HG03175 (cell line): ENCODE measurements around the gene UGT2A2.
"Not testable (repeated sequence)": the region's sequence is repeated elsewhere in the genome, so short reads cannot be mapped to it uniquely, and the experiment has no call there.

Experiments used
- ATAC-seq: cut with Tn5 transposase; IDR thresholded peaks from one replicate; pipeline ENCODE4 v1.9.1; 2021; ENCODE audit warnings: mild to moderate bottlenecking, moderate library complexity; ENCODE audit not compliant: unreplicated experiment

UGT2A2 gene

DNA sequence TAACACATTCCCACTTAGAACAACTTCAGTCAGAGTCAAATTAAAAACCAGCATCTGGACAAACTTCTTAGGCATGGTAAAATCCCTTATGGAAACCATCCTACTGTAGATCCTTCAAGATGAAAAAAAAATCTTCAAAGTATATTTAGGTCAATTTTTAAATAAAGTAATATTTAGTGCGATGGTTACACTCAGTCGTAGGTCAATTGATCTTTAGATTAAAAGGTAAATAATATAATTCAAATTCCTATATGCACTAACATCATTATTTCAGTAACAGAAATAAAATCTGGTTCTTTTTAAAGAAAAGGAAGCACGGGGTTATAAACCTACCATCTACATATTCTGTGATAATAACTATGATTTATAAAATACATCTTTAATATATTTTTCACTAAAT lies at the start of gene UGT2A2:
Gene UGT2A2 (minus strand): TSS at position 101 of the 400 bp plus-strand sequence. CDS start 2 bp downstream, at position 99.
- ATAC-seq, result no peak

DNA sequence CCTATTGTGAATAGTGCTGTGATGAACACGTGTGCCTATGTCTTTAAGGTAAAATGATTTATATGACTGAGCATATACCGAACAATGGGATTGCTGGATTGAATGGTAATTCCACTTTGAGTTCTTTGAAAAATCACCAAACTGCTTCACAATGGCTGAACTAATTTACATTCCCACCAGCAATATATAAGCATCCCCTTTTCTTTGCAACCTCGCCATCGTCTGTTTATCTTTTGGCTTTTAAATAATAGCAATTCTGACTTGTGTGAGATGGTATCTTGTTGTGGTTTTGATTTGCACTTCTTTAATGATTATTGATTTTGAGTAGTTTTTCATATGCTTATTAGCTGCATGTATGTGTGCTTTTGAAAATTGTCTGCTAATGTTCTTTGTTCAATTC lies 45.4 kb upstream of the UGT2A2 start:
- no peak for ATAC-seq

DNA sequence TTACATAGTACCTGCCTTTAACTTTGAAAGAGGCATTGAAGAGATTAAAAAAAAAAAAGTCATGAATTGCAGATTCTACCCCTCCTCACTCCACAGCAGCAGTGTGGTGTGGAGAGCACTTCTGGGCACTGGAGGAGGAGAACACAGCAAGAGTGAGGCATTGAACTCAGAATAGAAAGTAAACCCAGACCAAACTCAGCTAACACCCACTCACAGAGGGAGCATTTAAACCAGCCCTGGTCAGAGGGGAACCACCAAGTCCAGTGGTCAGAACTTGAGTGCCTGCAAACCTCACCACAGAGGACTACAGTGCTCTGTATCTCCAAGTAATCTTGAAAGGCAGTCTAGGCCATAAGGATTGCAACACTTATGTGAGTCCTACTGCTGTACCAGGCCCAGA lies 29.2 kb upstream of the UGT2A2 start:
- no peak for ATAC-seq

DNA sequence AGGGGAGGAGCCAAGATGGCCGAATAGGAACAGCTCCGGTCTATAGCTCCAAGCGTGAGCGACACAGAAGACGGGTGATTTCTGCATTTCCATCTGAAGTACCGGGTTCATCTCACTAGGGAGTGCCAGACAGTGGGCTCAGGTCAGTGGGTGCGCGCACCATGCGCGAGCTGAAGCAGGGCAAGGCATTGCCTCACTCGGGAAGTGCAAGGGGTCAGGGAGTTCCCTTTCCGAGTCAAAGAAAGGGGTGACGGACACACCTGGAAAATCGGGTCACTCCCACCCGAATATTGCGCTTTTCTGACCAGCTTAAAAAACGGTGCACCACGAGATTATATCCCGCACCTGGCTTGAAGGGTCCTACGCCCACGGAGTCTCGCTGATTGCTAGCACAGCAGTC lies 24.6 kb upstream of the UGT2A2 start:
- not testable (repeated sequence) for ATAC-seq

DNA sequence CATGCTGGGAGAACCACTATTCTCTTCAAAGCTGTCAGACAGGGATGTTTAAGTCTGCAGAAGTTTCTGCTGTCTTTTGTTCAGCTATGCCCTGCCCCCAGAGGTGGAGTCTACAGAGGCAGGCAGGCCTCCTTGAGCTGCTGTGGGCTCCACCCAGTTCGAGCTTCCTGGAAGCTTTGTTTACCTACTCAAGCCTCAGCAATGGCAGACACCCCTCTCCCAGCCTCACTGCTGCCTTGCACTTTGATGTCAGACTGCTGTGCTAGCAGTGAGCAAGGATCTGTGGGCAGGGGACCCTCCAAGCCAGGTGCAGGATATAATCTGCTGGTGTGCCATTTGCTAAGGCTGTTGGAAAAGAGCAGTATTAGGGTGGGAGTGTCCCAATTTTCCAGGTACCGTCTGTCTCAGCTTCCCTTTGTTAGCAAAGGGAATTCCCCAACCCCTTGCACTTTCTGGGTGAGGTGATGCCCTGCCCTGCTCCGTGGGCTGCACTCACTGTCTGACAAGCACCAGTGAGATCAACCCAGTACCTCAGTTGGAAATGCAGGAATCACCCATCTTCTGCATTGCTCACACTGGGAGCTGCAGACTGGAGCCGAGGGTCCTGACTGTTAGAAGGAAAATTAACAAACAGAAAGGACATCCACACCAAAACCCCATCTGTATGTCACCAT lies 21.8 kb upstream of the UGT2A2 start:
- not testable (repeated sequence) for ATAC-seq

DNA sequence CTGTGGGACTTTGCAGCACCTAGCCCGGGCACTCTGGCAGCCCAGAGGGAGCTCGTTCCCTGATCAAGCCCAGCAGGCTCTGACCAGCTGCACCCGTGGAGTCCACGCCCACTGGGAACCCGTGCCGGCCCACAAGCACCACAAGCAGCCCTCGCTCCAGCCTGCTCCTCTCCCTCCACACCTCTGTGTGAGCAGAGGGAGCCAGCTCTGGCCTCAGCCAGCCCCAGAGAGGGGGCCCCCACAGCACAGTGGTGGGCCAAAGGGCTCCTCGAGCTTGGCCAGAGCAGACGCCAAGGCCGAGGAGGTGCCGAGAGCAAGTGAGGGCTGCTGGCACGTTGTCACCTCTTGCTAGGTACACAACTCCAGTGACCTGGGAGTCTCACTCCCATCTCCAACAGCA lies 18.7 kb upstream of the UGT2A2 start:
- ATAC-seq, result no peak

DNA sequence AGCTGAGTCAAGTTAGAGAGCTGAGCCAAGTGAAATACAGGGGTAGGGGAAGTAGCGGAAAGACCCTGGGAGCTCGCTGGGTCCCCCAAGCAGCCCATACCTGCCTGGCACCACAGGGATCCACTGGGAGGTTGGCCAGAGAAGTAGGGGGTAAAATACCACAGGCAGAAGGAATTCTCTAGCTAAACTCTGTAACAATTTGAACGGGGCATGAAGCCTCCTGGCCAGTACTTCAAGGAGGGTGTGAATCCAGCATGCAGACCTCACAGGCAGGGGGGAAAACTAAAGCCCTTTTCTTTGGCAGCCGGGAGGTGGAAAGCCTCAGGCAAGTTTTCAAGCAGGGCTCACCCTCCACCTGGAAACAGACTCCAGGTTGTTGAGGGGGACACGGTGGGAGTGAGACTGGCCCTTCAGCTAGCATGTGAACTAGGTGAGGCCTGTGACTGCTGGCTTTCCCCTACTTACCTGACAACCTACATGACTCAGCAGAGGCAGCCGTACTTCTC lies 17.3 kb upstream of the UGT2A2 start:
- no peak for ATAC-seq

DNA sequence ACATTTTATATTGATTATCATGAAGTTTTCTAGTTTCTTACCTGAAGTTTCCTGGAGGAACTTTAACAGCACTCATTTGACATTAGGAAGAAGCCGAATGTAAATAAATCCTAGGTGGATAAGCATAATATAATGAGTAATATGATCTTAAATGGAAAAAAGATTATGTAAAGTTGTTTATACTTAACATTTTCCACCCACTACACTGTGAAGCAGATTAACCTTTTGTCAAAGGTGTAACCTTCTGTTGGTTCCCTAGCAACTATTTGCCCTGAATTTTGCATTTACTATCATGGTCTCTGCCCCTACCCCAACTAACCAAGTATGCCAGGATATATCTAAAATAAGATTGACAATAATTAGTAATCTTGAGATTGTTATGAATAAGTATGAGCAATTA lies 13.7 kb upstream of the UGT2A2 start, which contains the start of gene UGT2A1:
Gene UGT2A1 (minus strand): TSS at position 101 of the 400 bp plus-strand sequence. CDS start 5,603 bp downstream, outside the sequence.
- ATAC-seq, result no peak

DNA sequence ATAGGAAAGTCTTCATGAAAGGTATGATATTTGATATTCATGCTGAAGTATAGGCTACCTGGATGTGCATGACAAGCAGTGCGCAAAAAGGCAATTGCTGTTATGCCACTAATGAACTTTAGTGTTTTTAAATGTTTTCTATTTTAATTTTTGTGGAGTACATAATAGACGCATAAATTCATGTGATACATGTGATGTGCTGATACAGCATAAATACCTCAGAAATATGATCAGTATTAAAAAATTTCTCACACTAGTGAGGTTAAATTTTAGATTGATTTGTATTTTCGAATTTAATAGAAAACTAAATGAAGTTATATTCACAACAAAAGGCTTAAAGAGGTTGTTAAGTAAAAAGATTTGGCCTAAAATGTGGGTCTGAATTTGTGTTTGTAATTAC lies 11.4 kb upstream of the UGT2A2 start:
- ATAC-seq, result no peak

DNA sequence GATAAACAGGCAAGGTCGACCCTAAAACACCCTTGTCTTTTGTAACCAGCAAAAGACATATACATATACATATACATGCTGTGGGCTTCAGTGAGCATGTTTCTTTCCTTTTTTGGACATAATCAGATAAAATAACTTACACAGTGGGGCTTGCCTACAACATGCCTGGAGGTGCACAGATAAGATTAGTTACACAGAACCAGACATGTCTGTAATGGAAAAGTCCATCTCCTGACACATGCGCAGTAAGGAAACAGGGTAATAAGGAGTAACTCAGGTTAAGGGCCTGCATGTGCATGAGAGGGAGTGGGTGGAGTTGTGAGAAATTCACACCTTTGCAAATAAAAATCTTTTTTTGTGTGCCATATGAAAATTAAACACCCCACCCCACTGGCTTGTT lies 10.2 kb upstream of the UGT2A2 start:
- ATAC-seq, result no peak

DNA sequence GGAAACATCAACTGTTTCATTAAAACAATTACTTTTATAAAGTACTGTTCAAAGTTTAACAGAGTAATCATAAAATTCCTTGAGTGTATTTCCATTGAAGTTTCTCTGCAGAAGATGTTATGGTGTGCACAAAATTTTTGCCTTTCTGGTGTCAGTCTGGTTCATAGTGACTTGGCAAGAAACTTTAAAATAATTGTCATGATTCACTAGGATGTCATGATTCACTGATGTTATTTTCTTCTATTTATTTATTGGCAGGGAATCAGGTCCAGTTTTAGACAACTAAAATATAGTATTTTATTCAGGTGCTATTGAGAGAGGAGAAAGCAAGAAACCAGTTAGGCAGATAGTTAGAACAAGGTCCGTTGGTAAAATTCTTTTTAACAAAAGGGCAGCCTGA lies 9.8 kb upstream of the UGT2A2 start:
- no peak for ATAC-seq

DNA sequence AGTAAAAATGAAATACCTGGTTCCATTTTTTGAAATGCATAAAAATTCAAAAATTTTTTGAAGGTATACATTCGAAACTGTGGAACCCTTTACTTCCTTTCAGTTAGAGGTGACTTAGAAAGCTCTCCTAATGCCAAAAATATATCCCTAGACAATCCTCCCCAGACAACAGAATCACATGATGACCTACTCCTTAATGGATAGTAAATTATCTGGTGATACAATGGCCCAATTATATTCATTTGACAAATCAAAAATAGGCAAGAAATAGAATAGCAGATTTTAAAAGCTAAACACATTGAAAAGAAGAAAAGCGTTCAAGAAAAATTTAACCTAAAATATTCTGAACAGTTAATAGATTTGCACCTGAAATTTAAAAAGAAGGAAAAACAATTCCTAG lies 3.5 kb upstream of the UGT2A2 start:
- no peak for ATAC-seq

DNA sequence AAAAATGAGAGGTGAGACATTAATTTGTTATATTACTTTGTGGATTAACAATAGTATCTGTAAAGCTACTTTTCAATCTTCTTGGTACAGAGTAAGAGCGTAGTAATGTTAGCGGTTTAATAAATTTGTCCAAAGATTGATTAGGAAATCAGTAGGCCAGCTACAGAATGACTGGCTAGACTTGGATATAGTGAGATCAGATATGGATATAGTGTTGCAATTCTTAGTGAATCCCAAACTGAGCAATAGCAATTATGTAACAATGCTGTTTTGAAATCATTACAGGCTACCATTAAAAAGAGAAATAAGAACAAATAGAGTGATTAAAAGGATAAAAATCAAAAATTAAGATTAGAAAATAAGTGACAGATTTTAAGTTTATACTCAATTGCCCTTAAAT lies 847 bp upstream of the UGT2A2 start:
- no peak for ATAC-seq

DNA sequence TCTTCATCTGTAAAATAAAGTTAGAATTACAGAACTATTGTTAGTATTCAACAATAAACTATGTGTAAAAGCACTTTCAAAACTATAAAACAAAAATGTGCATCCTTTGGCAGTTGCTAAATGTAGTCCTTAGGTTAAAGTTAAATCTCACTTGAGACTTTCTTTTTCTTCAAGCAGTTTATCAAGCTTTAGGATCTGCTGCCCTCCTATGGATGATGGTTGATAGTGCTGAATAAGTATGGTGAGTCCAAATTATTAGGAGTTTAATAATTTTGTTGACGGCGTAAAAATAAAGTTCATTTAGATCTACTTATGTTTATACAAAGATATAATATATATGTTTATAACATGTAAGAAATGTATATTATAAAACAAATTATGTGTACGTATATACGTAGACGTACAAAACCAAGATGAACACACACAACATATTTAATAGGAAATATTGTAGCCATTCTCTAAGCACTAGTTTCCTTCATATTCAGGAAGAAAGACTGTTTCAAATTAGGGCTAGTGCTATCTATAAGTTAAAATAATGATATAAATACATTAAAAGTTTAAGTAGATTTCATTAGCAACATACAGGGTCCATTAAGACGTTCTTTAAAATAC lies 22.3 kb downstream of the UGT2A2 start:
- no peak for ATAC-seq

DNA sequence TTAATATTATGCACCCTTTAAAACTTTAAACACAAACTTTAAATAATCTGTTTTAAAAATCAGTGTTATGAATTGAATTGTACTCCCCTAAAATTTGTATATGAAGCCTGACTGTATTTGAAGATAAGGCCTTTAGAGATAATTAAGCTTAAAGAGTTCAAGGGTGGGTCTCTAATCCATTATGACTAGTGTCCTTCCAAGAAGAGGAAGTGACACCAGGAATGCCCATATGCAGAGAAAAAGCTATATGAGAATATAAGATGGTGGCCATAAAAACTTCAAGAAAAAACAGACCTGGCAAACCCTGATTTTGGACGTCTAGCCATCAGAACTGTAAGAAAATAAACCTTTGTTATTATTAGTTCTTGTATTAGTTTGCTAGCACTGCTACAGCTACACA lies 29.0 kb downstream of the UGT2A2 start:
- no peak for ATAC-seq

DNA sequence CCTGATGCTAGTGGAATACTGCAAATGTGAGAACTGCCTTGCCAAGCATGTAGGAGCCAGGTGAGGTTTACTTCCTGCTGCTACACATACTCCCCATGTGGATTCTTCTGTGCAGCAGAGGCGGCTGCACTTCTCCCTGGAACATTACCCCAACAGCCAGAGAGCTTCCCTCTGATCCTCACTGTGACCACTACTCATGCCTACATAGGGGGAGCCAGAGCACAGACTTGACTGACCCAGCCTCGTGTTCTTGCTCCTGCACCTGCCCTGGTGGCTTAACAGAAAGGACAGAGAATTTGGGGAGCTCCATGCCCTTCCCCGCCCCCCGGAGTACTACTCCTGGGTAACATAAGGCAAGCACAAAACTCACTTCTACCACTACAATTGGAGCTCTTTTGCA lies 38.4 kb downstream of the UGT2A2 start:
- ATAC-seq, result no peak

DNA sequence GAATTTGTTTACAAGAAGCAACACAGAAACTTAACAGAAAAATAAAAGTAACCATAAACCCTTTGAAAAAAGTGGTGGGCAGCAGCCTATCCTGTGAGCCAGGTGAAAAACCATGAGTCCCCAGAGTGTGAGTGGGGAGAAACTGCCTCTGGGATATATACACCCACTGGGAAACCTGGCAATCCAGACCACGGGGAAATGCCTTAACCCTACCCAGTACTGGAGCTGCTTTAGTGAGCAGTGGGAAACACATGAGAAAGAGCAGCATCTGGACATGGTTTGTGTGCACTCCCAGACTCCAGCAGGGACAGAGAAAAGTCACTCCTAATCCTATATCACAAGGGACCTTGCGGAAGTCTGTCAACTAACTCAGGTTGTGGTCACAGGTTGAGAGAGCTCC lies 39.4 kb downstream of the UGT2A2 start:
- no peak for ATAC-seq

DNA sequence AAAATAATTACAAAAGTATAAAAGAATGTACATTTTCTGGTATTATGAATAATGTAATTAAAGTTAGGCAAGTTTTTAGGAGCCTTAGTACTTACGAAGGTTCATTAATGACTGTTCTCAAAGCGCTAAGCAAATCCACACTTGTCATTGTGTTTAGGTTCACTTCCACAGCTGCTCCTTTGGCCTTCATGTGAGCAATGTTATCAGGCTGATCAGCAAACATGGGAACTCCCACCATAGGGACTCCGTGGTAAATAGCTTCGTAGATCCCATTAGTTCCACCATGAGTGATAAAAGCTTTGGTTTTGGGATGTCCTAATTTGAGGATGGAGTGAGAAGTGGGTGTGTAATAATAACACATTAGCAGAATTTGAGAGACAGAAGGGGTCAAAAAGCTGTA lies 45.1 kb downstream of the UGT2A2 start:
- no peak for ATAC-seq

DNA sequence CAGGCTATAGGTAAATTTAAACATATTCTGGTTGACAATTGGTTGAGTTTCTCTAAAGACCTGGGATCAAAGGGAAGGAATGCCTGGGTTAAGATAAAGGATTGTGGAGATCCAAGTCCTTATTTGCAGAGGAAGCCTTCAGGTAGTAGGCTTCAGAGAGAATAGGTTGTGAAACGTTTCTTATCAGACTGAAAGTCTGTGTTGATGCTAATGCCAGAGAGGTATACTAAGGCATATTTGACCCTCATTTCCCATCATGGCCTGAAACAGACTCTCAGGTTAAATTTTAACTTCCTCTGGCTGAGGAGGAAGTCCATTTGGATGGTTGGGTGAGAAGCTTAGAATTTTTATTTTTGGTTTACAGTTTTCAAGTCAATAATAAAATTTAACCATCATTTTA lies 48.1 kb downstream of the UGT2A2 start:
- no peak for ATAC-seq

DNA sequence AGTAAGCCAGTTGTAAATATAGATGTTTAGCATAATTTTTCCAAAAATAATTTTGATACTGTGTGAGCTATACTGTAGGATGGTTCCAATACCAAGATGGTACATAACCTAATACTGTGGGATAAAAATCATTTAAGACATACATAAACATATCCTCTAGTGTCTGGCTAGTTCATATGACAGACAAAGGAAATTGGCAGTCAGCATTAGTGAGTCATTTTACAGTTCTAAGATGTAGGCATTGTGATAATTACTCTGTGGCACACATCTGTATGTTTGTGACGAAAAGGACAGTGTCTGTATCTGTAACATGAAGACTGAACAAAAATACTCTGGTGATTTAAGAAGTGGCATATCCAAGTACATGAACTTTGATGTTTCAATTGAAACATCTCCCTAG lies 49.6 kb downstream of the UGT2A2 start:
- no peak for ATAC-seq

DNA sequence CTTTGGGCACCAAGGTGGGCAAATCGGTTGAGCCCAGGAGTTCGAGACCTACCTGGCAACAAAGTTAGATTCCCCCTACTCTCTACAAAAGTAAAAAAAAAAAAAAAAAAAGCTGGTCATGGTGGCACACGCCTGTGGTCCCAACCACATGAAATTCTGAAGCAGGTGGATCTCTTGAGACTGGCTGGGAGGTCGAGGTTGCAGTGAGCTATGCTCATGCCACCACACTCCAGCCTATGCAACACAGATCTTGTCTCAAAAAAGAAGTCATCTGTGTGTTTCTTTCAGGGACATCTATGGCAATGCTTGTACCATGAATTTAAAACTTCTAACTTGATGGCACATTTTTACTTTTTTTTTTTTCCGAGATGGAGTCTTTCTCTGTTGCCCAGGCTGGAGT lies 55.3 kb downstream of the UGT2A2 start:
- ATAC-seq, result no peak

DNA sequence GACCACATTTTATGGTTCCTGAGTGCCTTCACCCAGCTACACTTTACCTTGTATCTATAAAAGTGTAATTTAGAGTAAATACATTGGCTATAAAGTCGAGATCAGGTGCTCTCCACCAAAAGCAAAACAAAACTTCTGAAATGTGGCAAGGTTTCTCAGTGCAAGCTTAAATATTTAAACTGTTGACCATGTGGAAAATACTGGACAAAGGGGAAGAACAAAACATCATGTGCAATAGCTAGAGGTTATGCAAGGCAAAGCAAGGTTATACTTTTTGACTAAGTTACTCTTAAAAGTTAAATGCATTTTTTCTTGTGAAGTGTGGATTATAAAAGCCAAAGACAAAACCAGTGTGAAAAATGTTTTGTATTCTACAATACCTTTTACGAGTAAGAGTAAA lies 55.9 kb downstream of the UGT2A2 start:
- ATAC-seq, result no peak

DNA sequence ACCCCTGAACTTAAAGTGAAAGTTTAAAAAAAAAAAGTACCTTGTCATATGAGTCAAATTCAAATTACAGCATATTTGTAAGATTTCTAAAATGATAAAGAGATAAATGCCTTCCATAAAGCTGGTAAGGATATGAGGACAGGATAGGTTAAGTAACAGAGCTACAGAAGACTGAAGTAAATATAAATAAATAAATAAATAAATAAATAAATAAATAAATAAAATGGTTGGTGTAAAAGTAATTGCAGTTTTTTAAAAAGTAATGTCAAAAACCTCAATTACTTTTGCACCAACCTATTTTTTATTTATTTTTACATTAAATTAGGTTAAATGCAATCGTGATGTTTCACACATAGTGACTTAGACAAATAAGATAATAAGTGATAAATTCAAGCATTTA lies 62.2 kb downstream of the UGT2A2 start:
- no peak for ATAC-seq
